ENCODE results near the gene PTPRCAP.

The PTPRCAP gene

DNA sequence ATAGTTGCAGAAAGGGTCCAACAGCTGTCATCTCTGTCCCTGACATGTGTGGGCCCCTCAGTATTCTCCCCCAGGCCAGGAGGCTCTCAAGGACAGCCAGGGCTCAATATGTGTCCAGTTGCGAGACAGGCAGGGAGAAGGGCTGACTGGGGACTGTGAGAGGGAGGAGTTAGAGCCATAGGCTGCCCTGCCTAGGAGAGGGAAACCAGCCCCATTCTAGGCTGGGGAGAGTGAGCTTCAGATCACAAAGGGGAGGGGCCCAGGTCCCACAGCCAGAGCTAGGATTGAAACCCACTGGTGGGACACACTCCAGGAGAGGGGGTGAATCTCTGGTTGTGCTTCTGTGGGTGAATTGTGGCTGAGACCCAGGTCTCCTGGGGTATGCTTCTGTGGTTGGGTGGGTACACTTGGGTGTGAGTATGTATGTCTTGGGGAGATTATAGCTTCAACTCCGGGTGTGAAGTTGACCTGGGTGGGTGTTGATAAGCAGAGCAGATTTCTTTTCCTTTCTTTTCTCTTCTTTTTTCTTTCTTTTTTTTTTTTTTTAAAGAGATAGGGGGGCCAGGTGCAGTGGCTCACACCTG, 24.1 kb downstream of the PTPRCAP start:
- TF ChIP-seq, protein P1, sequence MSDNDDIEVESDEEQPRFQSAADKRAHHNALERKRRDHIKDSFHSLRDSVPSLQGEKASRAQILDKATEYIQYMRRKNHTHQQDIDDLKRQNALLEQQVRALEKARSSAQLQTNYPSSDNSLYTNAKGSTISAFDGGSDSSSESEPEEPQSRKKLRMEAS (IDR thresholded peaks at IDR 0.05), result no peak
- no peak for TF ChIP-seq EP300 (IDR thresholded peaks at IDR 0.05; ENCODE audit: borderline replicate concordance)
- TF ChIP-seq, protein P2, sequence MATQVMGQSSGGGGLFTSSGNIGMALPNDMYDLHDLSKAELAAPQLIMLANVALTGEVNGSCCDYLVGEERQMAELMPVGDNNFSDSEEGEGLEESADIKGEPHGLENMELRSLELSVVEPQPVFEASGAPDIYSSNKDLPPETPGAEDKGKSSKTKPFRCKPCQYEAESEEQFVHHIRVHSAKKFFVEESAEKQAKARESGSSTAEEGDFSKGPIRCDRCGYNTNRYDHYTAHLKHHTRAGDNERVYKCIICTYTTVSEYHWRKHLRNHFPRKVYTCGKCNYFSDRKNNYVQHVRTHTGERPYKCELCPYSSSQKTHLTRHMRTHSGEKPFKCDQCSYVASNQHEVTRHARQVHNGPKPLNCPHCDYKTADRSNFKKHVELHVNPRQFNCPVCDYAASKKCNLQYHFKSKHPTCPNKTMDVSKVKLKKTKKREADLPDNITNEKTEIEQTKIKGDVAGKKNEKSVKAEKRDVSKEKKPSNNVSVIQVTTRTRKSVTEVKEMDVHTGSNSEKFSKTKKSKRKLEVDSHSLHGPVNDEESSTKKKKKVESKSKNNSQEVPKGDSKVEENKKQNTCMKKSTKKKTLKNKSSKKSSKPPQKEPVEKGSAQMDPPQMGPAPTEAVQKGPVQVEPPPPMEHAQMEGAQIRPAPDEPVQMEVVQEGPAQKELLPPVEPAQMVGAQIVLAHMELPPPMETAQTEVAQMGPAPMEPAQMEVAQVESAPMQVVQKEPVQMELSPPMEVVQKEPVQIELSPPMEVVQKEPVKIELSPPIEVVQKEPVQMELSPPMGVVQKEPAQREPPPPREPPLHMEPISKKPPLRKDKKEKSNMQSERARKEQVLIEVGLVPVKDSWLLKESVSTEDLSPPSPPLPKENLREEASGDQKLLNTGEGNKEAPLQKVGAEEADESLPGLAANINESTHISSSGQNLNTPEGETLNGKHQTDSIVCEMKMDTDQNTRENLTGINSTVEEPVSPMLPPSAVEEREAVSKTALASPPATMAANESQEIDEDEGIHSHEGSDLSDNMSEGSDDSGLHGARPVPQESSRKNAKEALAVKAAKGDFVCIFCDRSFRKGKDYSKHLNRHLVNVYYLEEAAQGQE (IDR thresholded peaks at IDR 0.05; ENCODE audit: low read depth), result no peak
- TF ChIP-seq CREB1 (IDR thresholded peaks at IDR 0.05; ENCODE audit: low read depth), result no peak
- no peak for TF ChIP-seq TEAD4 (IDR thresholded peaks at IDR 0.05)
- TF ChIP-seq TAF1 (IDR thresholded peaks at IDR 0.05; ENCODE audit: low read depth), result no peak
- TF ChIP-seq CEBPB (IDR thresholded peaks at IDR 0.05), result no peak
- TF ChIP-seq TCF12 (IDR thresholded peaks at IDR 0.05; ENCODE audit: low read depth), result no peak

DNA sequence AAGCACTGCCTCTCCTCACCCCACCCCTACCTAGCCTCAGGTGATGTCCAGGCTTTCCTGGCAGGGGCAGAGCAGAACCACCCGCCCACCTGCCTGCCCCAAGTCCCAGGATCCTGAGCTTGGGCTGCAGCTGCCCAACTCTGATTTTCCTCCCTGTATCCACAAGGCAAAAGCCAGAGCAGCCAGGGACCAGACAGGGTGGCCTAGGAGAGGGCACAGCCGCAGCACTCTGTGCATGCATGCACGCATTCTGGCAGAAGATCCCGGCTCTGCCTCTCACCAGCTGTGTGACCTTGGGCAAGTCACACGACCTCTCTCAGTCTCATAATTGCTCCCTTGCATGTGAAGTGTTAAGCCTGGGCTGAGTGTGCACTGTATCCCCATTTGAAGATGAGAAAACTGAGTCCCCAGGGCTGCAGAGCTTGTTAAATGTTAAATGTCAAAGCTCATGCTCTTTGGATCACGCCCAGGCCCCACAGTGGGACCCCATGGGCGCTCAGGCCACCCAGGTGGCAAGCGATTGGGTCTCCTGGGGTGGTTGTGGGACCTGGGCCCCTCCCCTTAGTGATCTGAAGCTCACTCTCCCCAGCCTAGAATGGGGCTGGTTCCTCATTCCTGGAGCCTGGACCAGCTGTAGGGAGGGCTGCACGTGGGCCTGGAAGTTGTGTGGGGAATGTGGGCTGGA, 24.8 kb downstream of the PTPRCAP start:
- no peak for TF ChIP-seq TAF1 (IDR thresholded peaks at IDR 0.05; ENCODE audit: low read depth)
- TF ChIP-seq, protein P2 (IDR thresholded peaks at IDR 0.05; ENCODE audit: low read depth), result no peak
- TF ChIP-seq EGR1 (IDR thresholded peaks at IDR 0.05), result no peak
- no peak for TF ChIP-seq TCF12 (IDR thresholded peaks at IDR 0.05; ENCODE audit: low read depth)
- TF ChIP-seq CEBPB (IDR thresholded peaks at IDR 0.05), result no peak
- TF ChIP-seq CREB1 (IDR thresholded peaks at IDR 0.05; ENCODE audit: low read depth), result no peak
- no peak for TF ChIP-seq RAD21 (IDR thresholded peaks at IDR 0.05; ENCODE audit: low read depth)
- TF ChIP-seq ZBTB7A (IDR thresholded peaks at IDR 0.05; ENCODE audit: low read depth), result no peak
- no peak for TF ChIP-seq NFIC (IDR thresholded peaks at IDR 0.05)
- no peak for TF ChIP-seq FOXM1 (IDR thresholded peaks at IDR 0.05; ENCODE audit: borderline replicate concordance, low read depth)
- TF ChIP-seq EP300 (IDR thresholded peaks at IDR 0.05; ENCODE audit: borderline replicate concordance), result no peak

DNA sequence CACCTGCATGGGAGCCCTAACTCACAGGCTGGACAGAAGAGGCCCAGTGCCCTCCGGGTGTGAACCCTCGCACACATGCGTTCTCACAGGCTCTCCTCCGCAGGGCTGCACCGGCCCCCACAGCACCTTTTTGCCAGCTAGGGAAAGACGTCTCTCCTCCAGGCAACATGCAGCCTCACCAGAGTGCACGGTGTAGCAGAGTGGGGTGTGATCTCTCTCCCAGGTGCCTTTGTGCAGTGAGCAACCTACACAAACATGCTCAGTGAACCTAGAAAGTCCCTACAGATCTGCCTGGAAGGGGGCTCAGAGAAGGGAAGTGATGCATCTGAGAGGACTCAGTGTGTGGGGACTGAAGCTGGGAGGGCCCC, 25.7 kb downstream of the PTPRCAP start:
- TF ChIP-seq EGR1 (IDR thresholded peaks at IDR 0.05), result no peak
- TF ChIP-seq EP300 (IDR thresholded peaks at IDR 0.05; ENCODE audit: borderline replicate concordance), result no peak
- no peak for TF ChIP-seq ZBTB7A (IDR thresholded peaks at IDR 0.05; ENCODE audit: low read depth)
- no peak for TF ChIP-seq TAF1 (IDR thresholded peaks at IDR 0.05; ENCODE audit: low read depth)
- TF ChIP-seq, protein P1 (IDR thresholded peaks at IDR 0.05), result no peak

DNA sequence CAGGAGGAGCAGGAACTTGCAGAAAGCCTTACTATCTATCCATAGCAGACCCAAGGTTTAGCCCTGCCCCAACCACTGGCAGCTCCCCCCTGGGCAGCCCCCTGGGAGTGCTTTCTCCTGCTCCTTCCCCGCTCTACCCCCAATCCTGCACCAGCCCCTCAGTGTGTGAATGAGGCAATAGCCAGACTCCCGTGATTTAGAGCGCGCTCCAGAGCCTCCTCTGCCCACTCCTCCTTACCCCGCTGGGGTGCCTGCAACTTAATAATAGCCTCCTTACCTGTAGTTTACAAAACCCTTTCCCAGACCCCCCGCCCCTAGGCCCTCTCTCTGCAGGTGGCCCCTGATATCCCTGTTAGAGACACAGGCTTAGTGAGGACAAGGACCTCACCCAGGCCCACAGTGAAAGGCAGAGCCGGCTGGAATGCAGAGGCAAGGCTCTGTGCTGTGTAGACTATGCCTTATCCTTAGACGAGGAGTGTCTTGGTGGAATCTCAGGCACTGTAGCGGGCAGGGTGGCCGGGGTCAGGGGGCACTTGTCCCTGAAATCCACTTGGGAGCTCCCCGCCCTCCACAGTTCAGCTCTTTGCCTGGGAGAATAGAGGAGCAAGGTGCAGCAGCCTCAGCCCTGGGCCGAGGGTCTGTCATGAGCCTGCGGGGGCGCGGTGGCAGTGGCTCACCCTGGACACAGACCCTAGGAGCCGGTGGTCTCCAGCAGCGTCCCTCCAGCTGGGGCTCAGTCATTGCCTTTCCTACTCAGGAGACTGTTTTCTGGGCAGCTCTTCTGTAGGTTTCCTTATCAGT, 26.3 kb downstream of the PTPRCAP start:
- TF ChIP-seq RAD21 (IDR thresholded peaks at IDR 0.05; ENCODE audit: low read depth) (no peak), EP300 (IDR thresholded peaks at IDR 0.05; ENCODE audit: borderline replicate concordance) (no peak), NFIC (IDR thresholded peaks at IDR 0.05) (no peak), TAF1 (IDR thresholded peaks at IDR 0.05; ENCODE audit: low read depth) (no peak)

DNA sequence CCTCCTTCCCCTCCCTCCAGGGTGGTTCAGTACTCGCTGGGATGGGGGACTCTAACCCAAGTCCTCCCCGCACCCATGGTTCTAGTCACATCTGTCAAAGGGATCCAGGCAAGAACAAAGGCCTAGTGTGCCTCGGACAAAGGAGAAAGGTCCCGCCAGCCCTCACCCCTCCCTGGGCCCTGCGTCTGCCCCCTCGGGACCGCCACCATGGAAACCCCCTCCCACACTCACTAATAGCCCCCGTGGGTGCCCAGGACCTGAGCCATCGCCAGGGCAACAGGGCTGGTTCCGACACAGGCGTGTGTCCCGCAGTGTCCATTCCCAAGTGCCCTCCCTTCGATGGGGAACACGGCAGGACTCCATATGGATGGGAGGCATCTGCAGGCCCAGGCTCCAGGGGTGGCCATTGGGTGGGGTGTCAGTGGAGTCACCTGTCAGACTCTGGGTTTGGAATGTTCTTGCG, 27.1 kb downstream of the PTPRCAP start:
- TF ChIP-seq CEBPB (IDR thresholded peaks at IDR 0.05), result no peak
- no peak for TF ChIP-seq TEAD4 (IDR thresholded peaks at IDR 0.05)
- no peak for TF ChIP-seq EGR1 (IDR thresholded peaks at IDR 0.05)
- TF ChIP-seq, protein P2 (IDR thresholded peaks at IDR 0.05; ENCODE audit: low read depth), result no peak
- TF ChIP-seq TCF12 (IDR thresholded peaks at IDR 0.05; ENCODE audit: low read depth), result no peak
- TF ChIP-seq YY1 (IDR thresholded peaks at IDR 0.05; ENCODE audit: low read depth), result no peak
- TF ChIP-seq RAD21 (IDR thresholded peaks at IDR 0.05; ENCODE audit: low read depth), result no peak
- no peak for TF ChIP-seq EP300 (IDR thresholded peaks at IDR 0.05; ENCODE audit: borderline replicate concordance)
- no peak for TF ChIP-seq CREB1 (IDR thresholded peaks at IDR 0.05; ENCODE audit: low read depth)
- no peak for TF ChIP-seq TAF1 (IDR thresholded peaks at IDR 0.05; ENCODE audit: low read depth)
- no peak for TF ChIP-seq FOXM1 (IDR thresholded peaks at IDR 0.05; ENCODE audit: borderline replicate concordance, low read depth)
- TF ChIP-seq, protein P1 (IDR thresholded peaks at IDR 0.05), result no peak
- TF ChIP-seq, protein P3, sequence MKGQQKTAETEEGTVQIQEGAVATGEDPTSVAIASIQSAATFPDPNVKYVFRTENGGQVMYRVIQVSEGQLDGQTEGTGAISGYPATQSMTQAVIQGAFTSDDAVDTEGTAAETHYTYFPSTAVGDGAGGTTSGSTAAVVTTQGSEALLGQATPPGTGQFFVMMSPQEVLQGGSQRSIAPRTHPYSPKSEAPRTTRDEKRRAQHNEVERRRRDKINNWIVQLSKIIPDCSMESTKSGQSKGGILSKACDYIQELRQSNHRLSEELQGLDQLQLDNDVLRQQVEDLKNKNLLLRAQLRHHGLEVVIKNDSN (IDR thresholded peaks at IDR 0.05), result no peak
- TF ChIP-seq NFIC (IDR thresholded peaks at IDR 0.05), result no peak
- TF ChIP-seq ZBTB7A (IDR thresholded peaks at IDR 0.05; ENCODE audit: low read depth), result no peak
